Islet of Langerhans (tissue), 1 donor: Measurements from ENCODE around the gene E2F3.

Experiments used
- FAIRE-seq: peaks from one replicate; lab custom pipeline; 2011; peaks lifted over from hg19 to GRCh38; lab: Jason Lieb, UNC

E2F3 gene

DNA sequence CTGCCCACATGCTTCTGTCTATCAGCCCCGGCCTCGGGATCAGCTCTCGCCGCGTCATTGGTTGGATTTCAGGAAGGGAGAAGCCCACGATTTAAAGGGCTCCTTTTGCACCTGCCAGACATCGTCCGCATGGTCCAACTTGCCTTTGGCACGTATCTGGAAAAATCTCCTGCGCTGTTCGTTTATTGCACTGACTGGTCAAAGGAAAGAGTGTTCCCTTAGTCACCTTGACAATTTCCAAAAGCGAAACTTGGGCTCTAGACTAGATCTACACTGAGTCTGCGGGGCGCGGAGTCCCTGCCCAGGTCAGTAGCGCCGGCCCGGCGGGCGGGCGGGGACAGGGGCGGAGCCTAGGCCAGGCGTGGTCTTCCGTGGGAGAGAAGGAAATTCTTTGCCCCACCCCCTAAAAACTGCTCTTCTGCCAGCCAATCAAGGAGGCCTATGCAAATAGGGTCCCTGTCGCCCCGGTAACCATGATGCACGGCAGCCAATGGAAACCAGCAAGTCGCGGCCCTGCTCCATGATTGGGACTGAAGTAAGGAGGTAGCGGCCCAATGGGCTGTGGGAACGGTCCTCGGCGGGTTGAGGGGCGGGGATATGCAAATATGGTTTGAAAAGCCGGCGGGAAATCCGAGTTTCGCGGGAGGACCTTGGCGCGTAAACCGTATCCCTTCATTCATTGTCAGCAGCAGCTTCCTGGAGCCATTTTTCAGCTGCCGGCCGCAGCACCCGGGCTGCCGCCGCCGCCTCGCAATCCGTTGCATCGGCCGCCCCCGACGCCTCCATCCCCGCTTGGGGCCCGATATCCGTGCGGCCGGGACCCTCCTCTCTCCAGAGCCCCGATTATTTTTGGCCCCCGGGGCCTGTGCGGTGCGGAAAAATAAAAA, at the start of gene E2F3:
Gene E2F3 (plus strand): TSS at position 675 of the 887 bp plus-strand sequence. CDS start 354 bp downstream, outside the sequence.
- peak; percentile 97 for FAIRE-seq

DNA sequence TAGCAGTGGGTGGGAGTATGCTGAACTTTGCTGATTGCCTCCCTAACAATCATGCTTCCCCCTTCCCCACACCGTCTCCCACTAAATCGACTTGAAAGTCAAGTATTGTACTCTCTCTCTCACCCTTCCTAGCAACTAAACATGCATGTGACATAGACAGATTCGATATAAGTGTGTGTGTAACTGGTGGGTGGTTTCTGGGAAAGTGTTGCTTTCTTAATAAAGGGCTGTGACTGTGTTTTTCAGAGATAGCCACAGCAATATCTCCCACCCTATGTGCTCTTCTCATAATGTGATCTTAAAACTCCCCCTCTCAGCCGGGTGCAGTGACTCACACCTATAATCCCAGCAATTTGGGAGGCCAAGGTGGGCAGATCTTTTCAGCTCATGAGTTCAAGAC, 49.3 kb upstream of the E2F3 start:
- no peak for FAIRE-seq

DNA sequence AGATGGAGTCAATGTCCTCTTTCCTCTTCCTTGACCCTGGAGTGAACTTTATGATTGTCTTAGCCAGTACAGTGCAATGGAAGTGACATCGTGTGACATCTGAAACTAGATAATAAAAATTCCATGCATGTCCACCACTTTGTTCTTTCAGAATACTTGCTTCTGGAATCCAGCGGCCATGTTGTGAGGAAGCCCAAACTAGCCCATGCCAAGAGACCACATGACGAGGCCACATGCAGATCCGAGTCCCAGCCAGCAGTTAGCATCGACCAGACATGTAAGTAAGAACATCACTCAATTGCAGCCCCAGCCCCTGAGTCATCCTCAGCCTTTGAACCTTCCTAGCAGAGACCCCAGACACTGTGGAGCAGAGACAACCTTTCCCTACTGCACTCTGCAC, 48.5 kb upstream of the E2F3 start:
- FAIRE-seq: no peak

DNA sequence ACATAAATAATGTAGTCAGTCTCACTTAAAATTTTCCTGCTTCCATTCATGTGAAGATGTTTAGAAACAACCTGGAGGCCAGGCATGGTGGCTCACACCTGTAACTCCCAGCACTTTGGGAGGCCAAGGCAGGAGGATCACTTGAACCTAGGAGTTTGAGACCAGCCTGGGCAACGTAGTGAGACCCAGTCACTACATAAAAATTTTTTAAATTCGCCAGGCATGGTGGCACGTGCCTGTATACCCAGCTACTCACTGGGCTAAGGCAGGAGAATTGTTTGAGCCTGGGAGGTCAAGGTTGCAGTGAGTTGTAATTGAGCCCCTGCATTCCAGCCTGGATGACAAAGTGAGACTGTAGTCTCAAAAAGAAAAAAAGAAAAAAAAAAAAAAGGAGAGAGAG, 47.3 kb upstream of the E2F3 start:
- FAIRE-seq: no peak

DNA sequence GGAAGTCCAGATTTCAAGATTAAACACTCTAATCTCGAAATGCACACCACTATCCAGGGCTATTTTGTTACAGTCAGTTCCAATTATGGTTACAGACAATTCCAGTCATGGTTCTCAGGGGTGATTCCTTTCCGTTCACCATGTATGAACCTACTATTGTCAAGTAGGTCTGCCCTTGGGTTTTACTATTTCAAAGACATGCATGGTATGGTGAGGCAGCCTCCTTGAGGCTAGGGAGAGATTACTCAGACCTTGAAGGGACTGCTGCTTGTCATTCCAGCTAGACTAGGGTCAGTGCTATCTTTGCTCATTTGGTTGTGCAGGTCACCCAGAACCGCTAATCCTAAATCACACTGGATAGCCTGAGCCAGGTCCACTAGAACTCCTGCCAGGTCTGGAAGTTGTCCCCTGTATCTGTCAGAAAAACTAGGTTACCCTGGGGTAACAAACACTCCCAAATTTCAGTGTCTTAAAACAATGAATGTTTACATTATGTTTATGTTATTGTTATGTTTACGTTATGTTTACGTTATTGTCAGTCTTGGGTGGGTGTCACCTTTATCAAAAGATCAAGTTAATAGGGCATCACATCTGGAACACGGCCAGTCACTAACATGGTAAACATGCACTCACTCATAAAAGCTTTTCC, 41.1 kb upstream of the E2F3 start:
- FAIRE-seq: no peak

DNA sequence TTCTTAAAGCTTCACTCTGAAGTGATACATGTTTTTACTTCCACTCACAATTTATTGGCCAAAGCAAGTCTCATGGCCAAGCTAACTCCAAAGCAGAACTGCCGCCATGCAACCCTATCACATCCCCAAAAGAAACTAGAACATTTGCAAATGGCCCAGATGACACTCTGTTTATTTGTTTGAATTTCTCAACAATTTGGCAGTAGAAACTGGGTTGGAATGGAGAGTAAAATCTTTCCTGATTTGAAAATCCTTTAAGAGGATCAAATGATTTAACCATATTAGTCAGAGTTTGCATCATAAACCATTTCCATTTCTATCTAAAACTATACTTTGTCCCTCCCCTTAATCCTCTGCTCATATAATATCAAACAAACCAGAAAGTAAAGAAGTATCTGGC, 39.1 kb upstream of the E2F3 start:
- FAIRE-seq: no peak

DNA sequence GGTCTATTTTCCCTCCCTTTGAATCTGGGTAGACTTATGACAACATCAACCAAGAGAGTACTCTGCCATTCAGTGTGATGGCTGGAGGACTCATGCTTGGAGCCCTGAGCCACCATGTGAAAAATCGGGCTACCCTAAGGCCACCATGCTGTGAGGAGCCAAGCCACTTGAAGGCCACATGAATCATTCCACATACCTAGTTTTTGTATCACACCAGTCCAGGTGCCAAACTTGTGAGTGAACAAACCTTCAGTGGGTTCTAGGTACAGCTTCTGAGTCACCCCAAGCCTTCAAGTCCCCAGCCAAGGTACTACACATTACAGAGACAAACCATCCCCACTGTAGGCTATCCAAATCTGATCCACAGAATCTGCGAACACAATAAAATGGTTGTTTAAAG, 37.4 kb upstream of the E2F3 start:
- no peak for FAIRE-seq

DNA sequence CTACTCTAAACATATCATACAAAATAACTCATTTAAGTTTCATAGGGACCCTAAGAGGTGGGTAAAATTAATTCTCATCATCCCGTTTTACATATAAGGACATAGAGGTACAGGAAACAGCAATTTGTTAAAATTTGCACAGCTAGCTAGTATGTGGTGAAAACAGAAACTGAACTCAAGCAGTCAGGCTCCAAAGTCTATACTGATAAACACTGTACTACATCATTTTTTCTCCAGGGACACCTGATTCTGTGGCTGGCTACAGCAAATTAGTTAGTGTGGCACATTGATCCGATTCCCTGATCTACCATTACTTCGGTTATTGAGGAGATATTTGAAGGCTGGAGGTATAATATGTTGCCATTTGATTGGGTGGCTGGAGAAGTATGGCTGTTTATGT, 36.2 kb upstream of the E2F3 start:
- no peak for FAIRE-seq

DNA sequence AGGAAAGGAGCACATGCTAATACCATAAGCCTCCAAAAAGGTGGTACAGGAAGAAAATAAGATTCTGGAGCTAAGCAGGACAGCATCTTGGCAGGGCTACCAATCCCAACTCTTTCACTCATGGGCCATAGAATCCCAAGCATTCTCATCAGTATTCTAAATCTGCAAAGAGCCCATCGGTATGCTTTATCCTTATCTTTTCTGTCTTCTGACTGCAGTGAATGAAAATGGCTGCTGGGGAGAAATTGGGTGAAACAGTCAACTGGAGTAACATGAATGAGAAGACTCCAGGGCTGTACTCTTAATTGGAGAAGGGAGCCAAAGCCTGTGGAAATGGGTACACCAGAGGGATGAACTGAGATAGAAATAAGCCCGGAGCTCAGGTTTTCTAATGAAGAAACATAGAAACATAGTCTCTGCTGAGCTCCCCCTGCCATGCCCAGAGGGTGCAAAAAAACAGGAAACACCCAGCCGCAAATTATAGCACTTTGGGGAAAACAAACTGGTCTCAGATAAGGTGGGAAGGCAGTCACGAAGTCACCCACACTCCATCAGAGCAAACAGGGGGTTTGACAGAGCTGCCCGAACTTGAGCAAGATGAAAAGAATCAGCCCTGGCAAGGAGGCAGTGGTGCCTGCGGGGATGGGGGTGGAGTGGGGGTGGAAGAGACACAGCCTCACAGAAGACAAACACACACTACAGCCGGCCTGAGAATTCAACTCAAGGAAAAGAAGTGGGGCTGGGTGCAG, 35.4 kb upstream of the E2F3 start:
- no peak for FAIRE-seq

DNA sequence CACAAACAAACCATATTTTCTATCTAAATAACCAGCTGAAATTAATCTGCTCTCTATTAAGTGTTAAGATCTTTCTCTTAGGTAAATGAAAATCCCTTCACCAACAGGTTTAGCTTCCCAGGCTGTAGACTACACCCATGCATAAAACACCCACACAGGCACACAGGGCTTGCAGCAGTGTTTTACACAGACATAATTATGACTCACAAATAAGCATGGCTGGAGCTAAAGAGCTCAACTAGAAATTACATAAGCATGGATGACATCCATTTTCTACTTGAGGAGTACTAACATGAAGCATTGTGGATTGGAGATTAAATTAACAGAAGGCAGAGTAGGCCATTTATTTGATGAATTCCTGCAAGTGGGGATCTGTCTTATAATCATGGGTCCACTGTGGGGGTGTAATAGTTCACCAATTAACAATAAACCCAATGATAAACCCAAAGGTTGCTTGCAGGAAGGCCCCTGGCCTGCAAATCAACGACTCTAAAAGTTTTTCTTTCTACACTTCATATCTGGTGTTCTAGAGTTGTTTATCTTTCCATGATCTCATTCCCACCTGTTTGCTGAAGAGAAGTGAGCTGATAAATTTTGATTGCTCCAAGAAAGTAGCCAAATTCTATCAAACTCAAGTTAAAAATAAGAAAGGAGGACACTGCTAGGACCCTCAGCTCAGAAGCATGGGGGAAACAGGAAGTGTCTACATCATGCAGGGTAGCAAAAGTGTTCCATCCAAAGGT, 33.8 kb upstream of the E2F3 start:
- FAIRE-seq: no peak

DNA sequence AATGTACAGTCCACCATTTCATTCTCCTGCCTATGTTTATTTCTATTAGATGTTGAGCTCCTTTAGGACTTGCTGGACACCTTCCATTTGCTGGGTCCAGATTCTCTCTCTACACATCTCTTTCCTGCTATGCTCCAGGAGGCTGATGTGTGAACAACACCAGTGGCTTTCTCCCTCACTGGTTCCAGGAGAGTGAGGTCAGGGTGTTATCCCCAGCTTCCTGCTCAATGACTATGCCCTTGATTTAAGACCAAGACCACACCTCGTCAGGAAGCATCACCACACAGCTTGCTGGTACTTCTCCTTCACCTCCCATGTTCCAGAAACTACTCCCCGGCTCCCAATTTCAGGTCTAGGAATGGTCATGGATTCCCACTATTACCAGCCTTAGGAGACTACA, 31.3 kb upstream of the E2F3 start:
- no peak for FAIRE-seq

DNA sequence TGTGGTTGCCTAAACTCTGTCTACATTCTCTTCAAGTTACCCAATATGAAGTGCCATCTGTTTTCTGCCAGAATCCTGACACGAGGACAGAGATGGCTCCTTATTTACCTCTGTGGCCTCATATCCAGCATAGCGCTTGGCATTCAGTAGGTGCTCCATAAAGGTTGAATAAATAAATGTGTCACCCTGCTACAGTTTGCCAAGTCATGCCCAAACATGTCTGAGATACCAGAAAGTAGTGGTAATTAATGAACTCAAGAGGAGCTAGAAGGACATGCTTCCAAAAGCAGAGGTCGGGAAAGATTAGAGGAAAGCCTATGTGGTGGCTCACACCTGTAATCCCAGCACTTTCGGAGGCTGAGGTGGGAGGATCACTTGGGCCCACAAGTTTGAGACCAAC, 30.9 kb upstream of the E2F3 start:
- FAIRE-seq: no peak

DNA sequence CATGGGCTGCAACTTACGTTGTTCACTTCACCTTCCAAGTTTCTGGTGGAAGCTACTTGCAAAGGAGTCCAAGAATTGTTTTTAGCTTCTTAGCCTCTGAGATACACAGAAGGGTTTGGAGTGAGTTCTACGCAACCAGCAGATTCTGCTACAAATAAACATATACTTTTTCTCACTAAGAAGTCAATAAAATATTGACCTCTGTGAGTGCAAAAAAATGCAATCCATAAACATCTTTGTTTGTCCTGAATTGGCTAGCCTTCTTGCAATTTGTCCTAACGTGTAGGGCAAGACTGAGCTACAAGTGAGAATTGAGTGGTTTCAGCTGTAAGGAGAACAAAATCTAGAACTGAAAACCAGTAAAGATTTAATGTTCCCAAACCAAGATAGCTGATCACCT, 26.2 kb upstream of the E2F3 start:
- FAIRE-seq: no peak

DNA sequence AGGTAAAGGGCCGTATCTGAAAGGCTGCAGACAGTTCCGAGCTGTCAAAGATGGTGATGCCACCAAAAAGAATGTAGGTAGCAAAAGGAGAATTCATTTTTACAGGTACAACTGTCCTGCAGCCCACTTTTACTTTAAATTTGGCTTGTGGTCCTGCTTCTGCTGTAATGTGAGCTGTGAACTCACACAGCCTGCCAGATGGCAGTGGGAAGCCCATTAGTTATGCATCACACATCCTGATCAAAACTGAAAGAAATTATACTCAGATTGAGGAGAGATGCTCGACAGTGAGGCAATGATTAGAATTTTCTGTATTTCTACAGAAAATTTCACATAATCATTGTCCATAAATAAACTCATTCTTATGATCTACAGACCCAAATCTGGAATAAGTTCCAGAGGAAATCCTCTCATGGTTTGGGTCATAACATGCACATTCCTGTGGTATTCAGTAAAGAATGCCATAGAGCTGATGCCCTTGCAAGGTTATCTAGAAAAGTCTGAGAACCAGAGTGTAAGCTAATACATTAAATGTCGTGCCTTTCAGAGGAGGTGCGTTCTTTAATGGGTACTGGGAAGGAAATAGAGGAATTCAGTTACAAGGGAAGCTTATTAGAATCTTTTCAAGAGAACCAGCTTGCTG, 23.9 kb upstream of the E2F3 start:
- no peak for FAIRE-seq

DNA sequence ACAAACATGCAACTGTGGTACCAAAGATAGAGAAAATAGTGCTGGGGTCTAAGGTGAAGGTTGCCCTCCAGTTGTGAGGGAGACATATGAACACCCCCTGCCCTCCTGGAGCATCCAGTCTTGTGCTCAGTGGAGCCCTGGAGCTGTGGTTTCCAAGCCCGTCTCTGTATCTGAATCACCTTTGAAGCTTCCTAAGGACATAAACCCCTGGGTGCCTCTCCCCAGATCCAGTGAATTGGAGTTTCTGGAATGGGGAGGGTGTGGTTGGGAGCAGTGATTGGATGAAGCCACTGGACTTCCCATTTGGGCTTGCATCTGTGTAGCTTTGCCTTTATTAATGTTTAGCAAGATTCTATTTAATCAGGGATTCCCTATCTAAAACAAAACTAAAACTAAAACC, 22.4 kb upstream of the E2F3 start:
- FAIRE-seq: no peak

DNA sequence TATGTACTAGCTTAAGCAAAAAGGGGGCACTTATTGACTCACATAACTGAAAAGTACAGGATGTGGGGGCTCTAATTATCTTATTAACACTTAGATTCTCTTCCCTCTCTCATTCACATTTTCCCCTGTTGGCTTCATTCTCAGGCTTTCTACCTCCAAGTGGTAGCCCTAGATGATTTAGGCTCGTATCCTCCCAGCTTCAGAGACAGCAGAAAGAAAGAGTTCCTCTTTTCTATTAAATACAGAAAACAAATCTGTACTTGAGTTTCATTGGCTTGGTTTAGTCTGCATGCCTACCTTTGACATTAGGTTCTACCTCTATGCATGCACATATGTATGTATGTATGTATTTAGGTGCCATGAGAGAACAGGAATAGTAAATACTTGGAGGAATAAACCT, 15.5 kb upstream of the E2F3 start:
- no peak for FAIRE-seq

DNA sequence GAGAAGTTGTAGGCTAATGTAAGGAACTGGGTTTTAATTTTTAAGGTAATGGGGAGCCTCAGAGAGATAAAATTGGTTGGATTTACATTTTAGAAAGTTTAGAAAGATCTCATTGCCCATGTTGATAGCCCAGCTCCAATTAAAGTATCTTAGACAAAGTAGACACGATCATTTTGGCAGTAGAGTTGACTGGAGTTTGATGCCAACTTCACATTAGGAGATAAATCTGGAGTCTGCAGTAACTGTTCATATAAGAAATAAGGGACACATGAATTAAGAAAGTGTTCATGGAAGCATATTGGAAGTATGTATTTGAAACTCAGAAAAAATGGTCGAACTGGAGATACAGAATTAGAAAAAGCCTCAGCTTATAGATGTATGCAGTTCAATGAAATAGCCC, 12.6 kb upstream of the E2F3 start:
- no peak for FAIRE-seq

DNA sequence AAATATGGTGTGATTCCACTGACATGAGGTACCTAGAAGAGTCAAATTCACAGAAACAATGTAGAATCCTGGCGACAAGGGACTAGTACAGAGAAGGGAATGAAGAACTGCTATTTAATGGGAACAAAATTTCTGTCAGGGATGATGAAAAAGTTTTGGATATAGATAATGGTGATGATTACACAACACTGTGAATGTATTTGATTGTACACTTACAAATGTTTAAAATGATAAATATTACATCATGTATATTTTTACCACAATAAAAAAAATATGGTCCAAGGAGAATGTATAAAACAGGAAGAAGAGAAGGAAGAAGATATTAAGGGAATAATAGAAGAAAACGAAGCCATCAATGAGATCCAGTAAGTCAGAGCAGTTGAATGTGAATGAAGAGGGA, 8.4 kb upstream of the E2F3 start:
- no peak for FAIRE-seq

DNA sequence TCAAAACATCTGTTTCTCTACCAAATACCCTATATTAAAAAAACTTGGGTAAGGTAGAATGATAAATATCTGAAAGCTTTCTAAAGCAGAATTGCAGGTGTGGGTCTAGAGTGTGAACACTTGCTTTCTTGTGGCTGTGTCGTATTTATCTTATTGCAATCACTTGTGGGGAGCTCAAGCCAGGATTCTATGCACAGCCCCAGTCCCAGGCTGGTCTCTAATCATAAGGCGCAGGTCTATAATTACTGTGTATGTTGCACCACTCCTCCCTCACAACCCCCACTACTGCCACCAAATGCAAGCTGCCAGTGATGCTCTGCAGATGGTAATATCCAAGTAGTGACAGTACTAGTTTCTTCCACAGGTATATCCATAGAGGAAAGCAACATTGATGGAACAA, 2.2 kb upstream of the E2F3 start:
- no peak for FAIRE-seq

DNA sequence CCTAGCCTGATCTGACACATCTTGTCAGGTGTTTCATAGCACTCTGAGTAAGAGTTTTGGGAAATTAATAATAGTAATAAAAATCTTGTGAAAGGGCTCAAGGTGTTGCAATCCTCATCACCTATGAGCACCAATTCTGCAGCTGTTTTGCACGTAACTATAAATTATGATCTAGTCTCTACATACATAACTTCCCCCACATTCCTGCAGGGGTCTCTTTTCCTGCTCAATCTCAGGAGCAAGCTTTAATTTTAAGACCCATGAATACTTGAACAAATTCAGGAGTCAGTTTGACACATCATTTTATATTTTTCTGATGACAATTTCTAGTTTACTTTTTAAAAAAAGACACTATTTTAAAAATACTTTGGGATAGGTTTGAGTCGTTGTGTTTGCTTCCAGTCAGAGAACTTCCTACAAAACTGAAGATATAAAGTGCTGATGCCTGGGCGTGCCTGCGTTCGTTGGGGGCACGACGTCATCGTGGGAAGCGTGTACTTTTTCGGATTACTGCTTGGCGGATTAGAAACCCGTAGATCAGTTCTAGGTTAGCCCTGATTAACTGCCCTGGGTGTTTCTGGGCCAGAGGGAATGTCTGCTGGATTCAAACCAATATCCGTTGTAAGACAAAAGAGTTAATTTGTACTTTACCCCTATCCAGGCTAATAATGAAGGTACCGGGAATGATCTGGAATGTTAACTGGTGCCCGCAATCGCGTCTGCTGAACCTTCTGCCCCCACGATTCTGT, 1.0 kb upstream of the E2F3 start:
- FAIRE-seq: no peak

DNA sequence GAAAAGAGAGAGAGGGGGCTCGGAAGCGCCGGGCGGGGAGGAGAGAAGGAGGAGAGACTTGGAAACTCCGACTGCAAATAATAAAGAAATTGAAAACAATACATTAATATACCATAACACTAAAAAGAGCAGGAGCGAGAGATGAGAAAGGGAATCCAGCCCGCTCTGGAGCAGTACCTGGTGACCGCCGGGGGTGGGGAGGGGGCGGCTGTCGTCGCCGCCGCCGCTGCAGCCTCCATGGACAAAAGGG, 338 bp downstream of the E2F3 start:
- FAIRE-seq: no peak
